Measurements from ENCODE around the gene LRRIQ3.

- TF ChIP-seq, protein P1, sequence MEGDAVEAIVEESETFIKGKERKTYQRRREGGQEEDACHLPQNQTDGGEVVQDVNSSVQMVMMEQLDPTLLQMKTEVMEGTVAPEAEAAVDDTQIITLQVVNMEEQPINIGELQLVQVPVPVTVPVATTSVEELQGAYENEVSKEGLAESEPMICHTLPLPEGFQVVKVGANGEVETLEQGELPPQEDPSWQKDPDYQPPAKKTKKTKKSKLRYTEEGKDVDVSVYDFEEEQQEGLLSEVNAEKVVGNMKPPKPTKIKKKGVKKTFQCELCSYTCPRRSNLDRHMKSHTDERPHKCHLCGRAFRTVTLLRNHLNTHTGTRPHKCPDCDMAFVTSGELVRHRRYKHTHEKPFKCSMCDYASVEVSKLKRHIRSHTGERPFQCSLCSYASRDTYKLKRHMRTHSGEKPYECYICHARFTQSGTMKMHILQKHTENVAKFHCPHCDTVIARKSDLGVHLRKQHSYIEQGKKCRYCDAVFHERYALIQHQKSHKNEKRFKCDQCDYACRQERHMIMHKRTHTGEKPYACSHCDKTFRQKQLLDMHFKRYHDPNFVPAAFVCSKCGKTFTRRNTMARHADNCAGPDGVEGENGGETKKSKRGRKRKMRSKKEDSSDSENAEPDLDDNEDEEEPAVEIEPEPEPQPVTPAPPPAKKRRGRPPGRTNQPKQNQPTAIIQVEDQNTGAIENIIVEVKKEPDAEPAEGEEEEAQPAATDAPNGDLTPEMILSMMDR (IDR thresholded peaks at IDR 0.05; ENCODE audit: low read length) = no peak
- TF ChIP-seq EZH2phosphoT487 (IDR thresholded peaks at IDR 0.05; ENCODE audit: low read length) = no peak
- TF ChIP-seq EZH2 (optimal IDR thresholded peaks at IDR 0.05; ENCODE audit: low read depth, low read length) = no peak
Observed at GRCh38 chr1:74215229-74215628, 17.3 kb upstream of the LRRIQ3 start.

Data from MM.1S (cell line).